Measurements from ENCODE around the gene MAN1C1. TPM values are rescaled to one million over a fixed set of nuclear protein-coding genes. Genes with fewer than 3 reads are reported as not detected.

The MAN1C1 gene
- total and polyA plus RNA-seq, 4 donors = 2.8 to 32.2 (median 14.5) TPM

GRCh38 chr1:25723250-25723880 lies 106.8 kb downstream of the MAN1C1 start:
- no peak for ATAC-seq (ENCODE audit: low FRiP score)
- 89 to 93% methylated on average over 4 of the region's 4 CpGs for WGBS, 2 donors
- Histone ChIP-seq H3K27ac (ENCODE audit: low read depth in 1 of 2, low read length in 2 of 2) (no peak overlapping the region), H3K36me3 (ENCODE audit: control insufficient read depth in 1 of 2, insufficient read depth in 2 of 2, low read length in 1 of 2) (no peaks in the 10 kb centered on the region), H3K4me1 (ENCODE audit: control insufficient read depth in 1 of 2, insufficient read depth in 2 of 2, low read length in 2 of 2) (no peaks in the 10 kb centered on the region), H3K4me3 (ENCODE audit: low read length in 2 of 2) (no peak overlapping the region), H3K9me3 (ENCODE audit: control insufficient read depth, low read length) (no peaks in the 10 kb centered on the region), H3K27me3 (ENCODE audit: control insufficient read depth in 1 of 2, insufficient read depth in 2 of 2, low read length in 1 of 2) (no peaks in the 10 kb centered on the region)
- intact Hi-C loops (cut with DNase I) = no loop called here
- peak in 1 of 2 donors; percentile 1 for DNase-seq

- H3K9me3 ChIP-seq (ENCODE audit: control insufficient read depth, low read length) = no peaks in the 10 kb centered on the region
- intact Hi-C loops (cut with DNase I) = no loop called here
- no peaks in the 10 kb centered on the region for H3K36me3 ChIP-seq (ENCODE audit: control insufficient read depth in 1 of 2, insufficient read depth in 2 of 2, low read length in 1 of 2)
- ATAC-seq (ENCODE audit: low FRiP score) (no peak), DNase-seq (peak in 1 of 2 donors; percentile 12)
- H3K4me1 ChIP-seq (ENCODE audit: control insufficient read depth in 1 of 2, insufficient read depth in 2 of 2, low read length in 2 of 2) = no peaks in the 10 kb centered on the region
- H3K4me3 ChIP-seq (ENCODE audit: low read length in 2 of 2) = no peak overlapping the region
- WGBS, 2 donors = 93% methylated on average over 7 of the region's 7 CpGs
- H3K27me3 ChIP-seq (ENCODE audit: control insufficient read depth in 1 of 2, insufficient read depth in 2 of 2, low read length in 1 of 2) = no peaks in the 10 kb centered on the region
- no peak overlapping the region for H3K27ac ChIP-seq (ENCODE audit: low read depth in 1 of 2, low read length in 2 of 2)
Measured at GRCh38 chr1:25724201-25724600, 107.6 kb downstream of the MAN1C1 start.

GRCh38 chr1:25724966-25725365 lies 108.4 kb downstream of the MAN1C1 start:
- 92 to 99% methylated on average over 2 of the region's 2 CpGs for WGBS, 2 donors
- no peak overlapping the region for H3K27ac ChIP-seq (ENCODE audit: low read depth in 1 of 2, low read length in 2 of 2)
- ATAC-seq (ENCODE audit: low FRiP score) (no peak), DNase-seq (peak in 1 of 2 donors; percentile 2)
- no peaks in the 10 kb centered on the region for H3K9me3 ChIP-seq (ENCODE audit: control insufficient read depth, low read length)
- no peaks in the 10 kb centered on the region for H3K27me3 ChIP-seq (ENCODE audit: control insufficient read depth in 1 of 2, insufficient read depth in 2 of 2, low read length in 1 of 2)
- H3K4me1 ChIP-seq (ENCODE audit: control insufficient read depth in 1 of 2, insufficient read depth in 2 of 2, low read length in 2 of 2) = no peaks in the 10 kb centered on the region
- intact Hi-C loops (cut with DNase I) = no loop called here
- no peaks in the 10 kb centered on the region for H3K36me3 ChIP-seq (ENCODE audit: control insufficient read depth in 1 of 2, insufficient read depth in 2 of 2, low read length in 1 of 2)
- no peak overlapping the region for H3K4me3 ChIP-seq (ENCODE audit: low read length in 2 of 2)

DNA sequence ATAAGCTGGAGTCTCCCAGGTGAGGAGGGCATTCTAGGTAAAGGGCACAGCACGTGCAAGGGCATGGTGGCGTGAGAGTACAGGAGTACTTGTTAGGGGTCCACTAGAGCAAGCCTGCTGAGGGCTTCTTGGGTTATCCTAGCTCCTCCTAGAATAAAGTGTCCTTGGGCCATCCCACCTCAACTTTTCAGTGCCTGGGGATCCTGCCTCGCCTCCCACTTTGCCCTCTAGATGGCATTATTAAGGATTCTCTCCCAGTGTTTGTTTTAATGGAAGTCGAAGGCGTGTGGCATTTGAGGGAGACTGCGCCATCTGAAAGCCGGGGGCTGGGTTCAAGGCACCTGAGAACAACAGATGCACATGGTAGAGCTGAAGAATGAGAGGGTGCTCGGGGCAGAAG lies 108.9 kb downstream of the MAN1C1 start:
- ATAC-seq (ENCODE audit: low FRiP score) (no peak), DNase-seq (peak in 1 of 2 donors; percentile 21)
- WGBS, 2 donors = 93 to 95% methylated on average over 8 of the region's 8 CpGs
- Histone ChIP-seq H3K27ac (ENCODE audit: low read depth in 1 of 2, low read length in 2 of 2) (no peak overlapping the region), H3K4me1 (ENCODE audit: control insufficient read depth in 1 of 2, insufficient read depth in 2 of 2, low read length in 2 of 2) (no peaks in the 10 kb centered on the region), H3K36me3 (ENCODE audit: control insufficient read depth in 1 of 2, insufficient read depth in 2 of 2, low read length in 1 of 2) (no peaks in the 10 kb centered on the region), H3K4me3 (ENCODE audit: low read length in 2 of 2) (no peak overlapping the region), H3K9me3 (ENCODE audit: control insufficient read depth, low read length) (no peaks in the 10 kb centered on the region), H3K27me3 (ENCODE audit: control insufficient read depth in 1 of 2, insufficient read depth in 2 of 2, low read length in 1 of 2) (no peaks in the 10 kb centered on the region)
- intact Hi-C loops (cut with DNase I) = no loop called here

DNA sequence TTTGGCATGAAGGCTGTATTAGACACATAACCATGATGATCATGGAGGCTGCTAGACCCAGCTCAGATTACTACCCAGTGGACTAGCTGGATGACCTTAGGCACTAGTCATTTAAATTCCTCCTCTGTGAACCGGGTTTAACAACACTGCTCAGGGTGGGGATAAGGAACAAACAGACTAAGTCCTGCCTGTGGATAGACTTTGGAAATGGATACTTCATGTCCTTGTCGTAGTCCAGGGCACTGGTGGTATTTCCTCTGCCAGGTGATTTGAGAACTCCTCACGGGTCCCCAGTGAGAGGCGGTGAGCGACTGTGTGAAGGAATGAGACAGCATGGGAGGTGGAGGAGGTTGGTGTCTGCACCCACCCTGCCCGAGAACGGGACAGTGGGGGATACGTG lies 110.5 kb downstream of the MAN1C1 start:
- peak; percentile 3 for ATAC-seq (ENCODE audit: low FRiP score)
- no peaks in the 10 kb centered on the region for H3K36me3 ChIP-seq (ENCODE audit: control insufficient read depth in 1 of 2, insufficient read depth in 2 of 2, low read length in 1 of 2)
- H3K9me3 ChIP-seq (ENCODE audit: control insufficient read depth, low read length) = no peaks in the 10 kb centered on the region
- intact Hi-C loops (cut with DNase I) = no loop called here
- peak in 1 of 2 donors; percentile 12 for DNase-seq
- H3K27me3 ChIP-seq (ENCODE audit: control insufficient read depth in 1 of 2, insufficient read depth in 2 of 2, low read length in 1 of 2) = no peaks in the 10 kb centered on the region
- H3K4me3 ChIP-seq (ENCODE audit: low read length in 2 of 2) = no peak overlapping the region
- H3K27ac ChIP-seq (ENCODE audit: low read depth in 1 of 2, low read length in 2 of 2) = no peak overlapping the region
- 77 to 79% methylated on average over 8 of the region's 8 CpGs for WGBS, 2 donors
- H3K4me1 ChIP-seq (ENCODE audit: control insufficient read depth in 1 of 2, insufficient read depth in 2 of 2, low read length in 2 of 2) = no peaks in the 10 kb centered on the region

DNA sequence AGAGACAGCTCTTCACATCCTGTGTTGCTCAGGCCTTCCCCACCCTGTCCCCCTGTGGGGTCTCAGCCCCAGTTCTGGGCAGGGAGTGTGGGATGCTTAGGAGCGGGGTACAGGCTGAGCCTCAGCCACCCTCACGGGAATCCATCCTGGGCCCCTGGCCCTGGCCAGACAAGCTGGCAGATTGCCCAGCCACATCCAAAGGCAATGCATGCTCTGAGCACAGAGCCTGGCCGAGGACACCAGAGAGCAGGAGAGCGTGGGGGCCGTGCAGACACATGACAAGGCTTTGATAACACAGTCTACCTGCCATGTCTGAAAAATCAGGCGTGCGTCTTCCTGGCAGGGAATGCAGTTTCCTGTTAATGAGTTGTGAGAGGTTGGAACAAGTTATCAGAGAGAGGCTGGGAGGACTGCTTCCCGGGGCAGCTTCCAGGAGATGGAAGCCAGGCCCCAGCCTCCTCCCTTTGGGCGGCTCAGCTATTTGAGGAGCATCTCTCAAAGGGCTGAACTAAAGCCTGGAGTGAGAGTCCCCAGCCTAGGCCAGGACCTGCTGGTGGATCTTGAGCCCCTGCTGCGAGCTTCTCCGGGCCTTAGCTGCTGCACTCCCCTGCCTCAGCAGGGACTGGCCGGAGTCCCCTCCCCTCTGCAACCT lies 111.2 kb downstream of the MAN1C1 start:
- H3K4me3 ChIP-seq (ENCODE audit: low read length in 2 of 2) = no peak overlapping the region
- peak; percentile 80 for ATAC-seq (ENCODE audit: low FRiP score)
- WGBS, 2 donors = 23 to 26% methylated on average over 12 of the region's 12 CpGs
- intact Hi-C loops (cut with DNase I) = no loop called here
- DNase-seq = peak; percentile 76 to 85
- H3K36me3 ChIP-seq (ENCODE audit: control insufficient read depth in 1 of 2, insufficient read depth in 2 of 2, low read length in 1 of 2) = no peaks in the 10 kb centered on the region
- no peaks in the 10 kb centered on the region for H3K9me3 ChIP-seq (ENCODE audit: control insufficient read depth, low read length)
- H3K27ac ChIP-seq (ENCODE audit: low read depth in 1 of 2, low read length in 2 of 2) = no peak overlapping the region
- H3K27me3 ChIP-seq (ENCODE audit: control insufficient read depth in 1 of 2, insufficient read depth in 2 of 2, low read length in 1 of 2) = no peaks in the 10 kb centered on the region
- no peaks in the 10 kb centered on the region for H3K4me1 ChIP-seq (ENCODE audit: control insufficient read depth in 1 of 2, insufficient read depth in 2 of 2, low read length in 2 of 2)

DNA sequence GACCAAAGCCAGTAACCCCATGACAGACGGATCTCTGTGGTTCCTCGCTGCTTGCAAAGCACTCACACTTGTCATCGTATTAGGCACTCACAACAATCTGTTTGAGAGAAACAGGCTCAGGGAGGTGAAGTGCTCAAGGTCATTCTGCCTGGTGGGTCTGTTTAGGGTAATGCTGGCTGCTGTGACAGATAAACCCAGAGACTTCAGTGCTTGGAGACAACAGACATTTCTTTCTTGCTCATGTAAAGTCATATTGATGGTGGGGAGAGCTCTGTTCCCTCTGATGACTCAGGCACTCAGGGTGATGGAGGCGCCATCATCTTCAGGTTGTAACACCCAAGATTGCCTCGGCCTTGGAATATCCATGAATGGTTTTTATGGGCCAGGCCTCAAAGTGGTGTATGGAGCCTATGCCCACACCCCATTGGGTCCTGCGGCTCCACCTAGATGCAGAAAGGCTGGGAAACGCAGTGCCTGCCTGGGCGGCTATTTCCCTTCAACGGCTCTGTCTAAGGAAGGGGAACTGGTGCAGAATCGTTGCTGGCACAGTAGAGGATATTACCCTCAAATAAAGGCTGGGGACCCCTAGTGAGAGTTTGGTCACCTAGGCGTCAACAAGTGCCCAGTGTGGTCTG lies 111.8 kb downstream of the MAN1C1 start:
- ATAC-seq (ENCODE audit: low FRiP score) = no peak
- H3K9me3 ChIP-seq (ENCODE audit: control insufficient read depth, low read length) = no peaks in the 10 kb centered on the region
- no peaks in the 10 kb centered on the region for H3K36me3 ChIP-seq (ENCODE audit: control insufficient read depth in 1 of 2, insufficient read depth in 2 of 2, low read length in 1 of 2)
- WGBS, 2 donors = 81% methylated on average over 11 of the region's 11 CpGs
- no peak for DNase-seq
- no peaks in the 10 kb centered on the region for H3K27me3 ChIP-seq (ENCODE audit: control insufficient read depth in 1 of 2, insufficient read depth in 2 of 2, low read length in 1 of 2)
- no peak overlapping the region for H3K4me3 ChIP-seq (ENCODE audit: low read length in 2 of 2)
- no peak overlapping the region for H3K27ac ChIP-seq (ENCODE audit: low read depth in 1 of 2, low read length in 2 of 2)
- intact Hi-C loops (cut with DNase I) = no loop called here
- no peaks in the 10 kb centered on the region for H3K4me1 ChIP-seq (ENCODE audit: control insufficient read depth in 1 of 2, insufficient read depth in 2 of 2, low read length in 2 of 2)

DNA sequence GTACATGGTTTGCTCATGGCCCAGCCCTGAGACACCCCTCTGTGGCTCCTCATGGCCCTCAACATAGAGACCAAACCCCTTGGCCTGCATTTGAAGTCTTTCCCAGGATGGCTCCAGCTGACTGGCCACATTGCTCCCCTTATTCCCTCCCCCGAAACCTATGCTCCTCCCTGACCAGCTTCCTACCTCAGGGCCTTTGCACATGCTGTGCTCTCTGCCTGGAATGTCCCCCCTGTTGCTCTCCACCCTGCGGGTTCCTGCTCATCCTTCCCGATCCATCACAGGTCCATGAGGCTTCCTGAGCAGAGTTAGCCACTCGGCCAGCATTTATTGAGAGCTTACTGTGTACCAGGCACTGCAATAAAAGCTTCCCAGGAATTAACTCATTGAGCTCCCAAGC lies 112.5 kb downstream of the MAN1C1 start:
- no peaks in the 10 kb centered on the region for H3K4me1 ChIP-seq (ENCODE audit: control insufficient read depth in 1 of 2, insufficient read depth in 2 of 2, low read length in 2 of 2)
- H3K27me3 ChIP-seq (ENCODE audit: control insufficient read depth in 1 of 2, insufficient read depth in 2 of 2, low read length in 1 of 2) = no peaks in the 10 kb centered on the region
- no peaks in the 10 kb centered on the region for H3K9me3 ChIP-seq (ENCODE audit: control insufficient read depth, low read length)
- ATAC-seq (ENCODE audit: low FRiP score) = no peak
- no peaks in the 10 kb centered on the region for H3K36me3 ChIP-seq (ENCODE audit: control insufficient read depth in 1 of 2, insufficient read depth in 2 of 2, low read length in 1 of 2)
- intact Hi-C loops (cut with DNase I) = no loop called here
- DNase-seq = no peak
- no peak overlapping the region for H3K27ac ChIP-seq (ENCODE audit: low read depth in 1 of 2, low read length in 2 of 2)
- 96 to 100% methylated on average over 4 of the region's 4 CpGs for WGBS, 2 donors
- H3K4me3 ChIP-seq (ENCODE audit: low read length in 2 of 2) = no peak overlapping the region

Data from aorta (tissue), 5 donors.